ENCODE measurements around the gene PTPN5.
"Not testable (repeated sequence)": the region's sequence is repeated elsewhere in the genome, so short reads cannot be mapped to it uniquely, and the experiment has no call there.

Gene PTPN5

DNA sequence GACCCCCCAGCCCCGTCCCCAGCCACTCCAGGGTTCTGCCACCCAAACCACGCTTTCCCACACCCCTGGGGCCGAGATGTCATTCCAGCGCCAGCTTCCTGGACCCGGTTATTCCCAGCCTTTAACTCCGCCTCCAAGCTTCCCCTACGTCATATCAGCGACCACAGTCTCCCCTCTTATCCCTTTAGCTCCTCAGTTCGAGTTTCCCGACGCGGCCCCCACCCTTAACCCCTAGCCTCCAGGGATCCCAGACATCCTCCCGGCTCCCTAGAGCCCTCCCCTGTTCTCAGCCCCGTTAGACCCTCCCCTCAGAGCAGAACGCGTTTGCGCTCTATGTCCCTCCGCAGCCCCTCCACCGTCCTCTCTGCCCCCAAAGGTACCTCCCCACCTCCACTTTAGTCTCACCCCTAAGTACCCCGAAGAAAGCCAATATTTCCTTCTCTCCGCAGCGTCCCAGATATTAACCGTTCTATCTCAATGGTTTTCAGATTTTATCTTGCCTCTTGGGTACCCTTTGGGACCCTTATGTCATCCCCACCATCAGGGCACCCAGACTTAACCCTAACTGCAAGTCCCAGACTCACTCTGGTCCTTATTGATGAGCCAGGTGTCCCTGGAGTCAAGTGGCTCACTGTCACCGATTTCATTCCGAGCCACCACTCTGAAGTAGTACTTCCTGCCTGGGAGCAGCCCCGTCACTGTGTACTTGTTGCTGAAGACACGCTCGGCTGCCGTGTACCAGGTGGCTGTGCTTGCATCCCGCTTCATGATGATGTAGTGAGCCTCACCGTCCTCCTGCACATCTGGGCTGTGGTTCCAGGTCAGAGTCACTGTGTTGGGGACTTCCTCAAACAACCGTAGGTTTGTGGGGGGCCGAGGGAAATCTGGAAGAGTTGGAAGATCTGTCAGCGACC, 85.0 kb downstream of the PTPN5 start:
- peak; percentile 61 for DNase-seq

DNA sequence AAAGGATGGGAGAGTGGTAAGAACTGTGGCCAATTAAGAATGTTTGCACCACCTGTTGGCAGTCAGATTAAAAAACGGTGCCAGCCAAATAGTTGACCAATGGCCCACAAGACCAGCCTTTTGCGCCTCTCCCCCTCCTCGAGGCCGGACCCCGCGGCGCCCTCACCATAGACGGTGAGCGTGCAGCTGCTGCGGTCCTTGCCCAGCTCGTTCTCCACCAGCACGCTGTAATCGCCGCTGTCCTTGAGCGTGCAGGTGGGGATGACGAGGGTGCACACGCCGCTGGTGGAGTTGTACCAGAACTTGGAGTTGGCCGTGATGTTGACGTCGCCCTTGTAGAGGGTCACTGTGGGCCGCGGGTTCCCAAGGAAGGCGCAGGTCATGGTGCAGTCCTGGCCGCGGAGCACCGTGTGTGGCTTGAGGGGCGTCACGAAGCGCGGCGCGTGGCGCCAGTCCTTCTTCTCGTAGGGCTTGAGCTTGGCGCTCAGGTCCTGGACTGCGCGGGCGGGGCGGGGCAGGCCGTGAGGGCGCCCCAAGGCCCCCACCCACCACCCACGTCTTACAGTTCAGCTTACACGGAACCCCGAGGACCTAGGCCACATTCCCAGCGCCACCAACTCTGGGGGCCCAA, 85.8 kb downstream of the PTPN5 start:
- peak; percentile 26 for DNase-seq

DNA sequence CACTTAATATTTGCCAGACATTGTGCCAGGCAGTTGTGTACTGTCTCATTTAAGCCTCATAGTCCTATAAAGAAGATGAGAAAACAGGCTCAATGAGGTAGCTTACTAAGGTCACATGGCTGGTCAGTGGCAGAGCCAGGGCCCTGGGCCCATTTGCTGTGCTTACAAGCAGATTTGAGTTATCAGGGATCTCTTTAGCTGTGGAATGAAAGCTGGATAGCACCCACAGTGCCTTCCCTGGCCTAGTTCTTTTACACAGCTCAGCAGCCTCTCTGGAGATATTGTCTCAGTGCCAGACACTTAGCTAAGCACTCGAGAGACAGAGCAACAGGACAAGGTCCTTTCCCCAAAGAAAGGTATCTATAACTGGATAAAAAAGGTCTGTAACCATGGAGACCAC, 86.9 kb downstream of the PTPN5 start:
- no peak for DNase-seq

DNA sequence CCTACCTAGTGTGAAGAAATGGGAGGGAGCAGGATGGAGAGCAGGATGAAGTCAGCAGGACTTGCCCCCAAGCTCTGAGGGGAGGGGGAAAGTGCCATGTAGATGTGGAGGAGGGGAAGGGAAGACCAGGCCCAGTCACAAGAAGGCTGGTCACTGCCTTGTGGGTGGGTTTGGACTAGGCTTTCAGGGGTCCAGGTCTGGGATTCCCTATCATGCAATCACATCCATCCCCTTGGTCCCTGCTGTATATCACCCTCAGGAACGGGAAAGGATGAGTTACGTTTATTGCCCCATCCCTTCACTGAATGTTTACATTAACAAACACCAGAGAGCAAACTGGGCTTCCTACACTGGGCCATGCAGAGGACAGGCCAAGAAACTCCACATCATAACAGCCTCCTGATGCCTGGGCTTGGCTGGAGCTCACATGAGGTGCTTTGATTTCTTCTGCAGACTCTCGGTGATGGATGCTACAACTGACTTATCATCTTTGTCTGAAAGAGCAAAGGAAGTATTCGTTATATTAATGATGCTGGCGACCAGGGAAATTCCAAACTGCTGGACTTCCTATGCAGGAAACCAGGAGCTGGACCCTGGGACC, 87.5 kb downstream of the PTPN5 start:
- no peak for DNase-seq

DNA sequence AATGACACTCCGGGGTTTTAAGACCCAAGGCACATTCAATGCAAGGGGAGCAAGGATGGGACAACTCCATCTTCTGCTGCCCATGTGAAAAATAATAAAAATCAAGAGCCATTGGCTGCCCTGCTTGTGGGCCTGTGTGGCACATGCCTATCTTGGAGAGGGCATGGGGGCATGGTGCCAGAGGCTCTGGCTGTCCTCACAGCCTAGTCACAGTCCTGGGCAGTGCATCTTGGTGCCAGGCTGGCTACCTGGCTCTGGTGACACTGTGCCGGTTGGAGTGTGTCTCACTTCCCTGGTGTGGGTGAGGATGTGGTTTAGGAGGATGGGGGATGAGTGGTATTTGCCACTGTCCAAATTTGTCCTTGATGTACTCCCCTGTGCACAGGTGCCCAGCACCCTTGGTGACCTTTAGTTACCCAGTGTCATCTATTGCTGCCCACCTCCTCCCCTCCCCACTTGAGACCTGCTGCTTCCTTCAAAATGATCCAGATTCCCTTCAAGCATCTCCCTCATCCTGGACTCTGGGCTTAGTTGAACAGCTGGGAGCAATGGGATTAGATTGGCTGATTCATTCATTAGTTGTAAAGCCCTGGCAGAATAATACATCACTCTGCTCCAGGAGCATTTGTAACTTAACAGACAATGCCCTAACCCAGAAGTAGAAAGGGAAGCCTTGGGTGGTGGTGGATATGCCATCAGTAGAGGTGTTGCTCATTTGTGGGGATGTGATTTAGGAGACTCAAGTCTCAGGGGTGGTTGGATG, 88.4 kb downstream of the PTPN5 start:
- DNase-seq: no peak

DNA sequence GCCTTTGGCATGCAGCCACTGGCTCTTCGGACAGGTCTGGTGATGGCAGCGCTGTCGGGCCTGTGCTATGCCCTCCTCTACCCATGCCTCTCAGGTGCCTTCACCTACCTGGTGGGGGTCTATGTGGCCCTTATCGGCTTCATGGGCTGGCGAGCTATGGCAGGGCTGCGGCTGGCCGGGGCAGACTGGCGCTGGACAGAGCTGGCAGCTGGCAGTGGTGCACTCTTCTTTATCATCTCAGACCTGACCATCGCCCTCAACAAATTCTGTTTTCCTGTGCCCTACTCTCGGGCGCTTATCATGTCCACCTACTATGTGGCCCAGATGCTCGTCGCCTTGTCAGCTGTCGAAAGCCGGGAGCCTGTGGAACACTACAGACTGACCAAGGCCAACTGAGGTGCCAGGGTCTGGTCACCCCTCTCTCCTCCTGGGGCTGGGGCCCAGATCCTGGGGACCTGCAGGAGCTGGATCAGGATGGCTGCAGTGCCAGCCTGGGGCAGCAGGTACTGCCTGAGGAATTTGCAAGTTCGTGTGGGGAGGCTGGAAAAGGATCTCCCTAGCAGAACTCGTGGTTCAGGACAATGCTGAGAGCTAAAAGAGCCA, 89.9 kb downstream of the PTPN5 start:
- DNase-seq: no peak

GRCh38 chr11:18700872-18701271, 90.7 kb downstream of the PTPN5 start:
- DNase-seq: no peak

GRCh38 chr11:18700375-18700774, 91.2 kb downstream of the PTPN5 start:
- DNase-seq: no peak

- no peak for DNase-seq
Observed at GRCh38 chr11:18699848-18700261, 91.7 kb downstream of the PTPN5 start.

DNA sequence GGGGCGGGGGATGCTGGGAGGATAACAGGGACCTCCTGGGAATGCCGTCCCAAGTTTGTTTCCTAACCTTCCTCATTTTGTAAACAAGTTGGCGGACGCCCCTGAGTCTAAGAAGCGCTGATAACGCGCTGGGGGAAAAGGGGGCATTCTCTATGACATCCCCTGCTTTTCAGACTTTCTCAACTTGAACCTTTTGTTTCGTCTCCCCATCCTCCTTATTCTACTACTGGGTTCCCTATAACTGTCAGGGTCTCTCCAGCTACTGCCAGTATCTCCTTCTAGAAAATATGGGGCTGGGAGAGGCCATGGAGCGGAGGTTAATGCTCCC, 92.4 kb downstream of the PTPN5 start:
- no peak for DNase-seq

GRCh38 chr11:18698341-18699268, 93.0 kb downstream of the PTPN5 start, which contains the start of gene TMEM86A:
Gene TMEM86A, plus strand, starts transcription at chr11:18698779. Its CDS starts 108 bp downstream, at chr11:18698887.
- DNase-seq: peak; percentile 86

- no peak for DNase-seq
Observed at GRCh38 chr11:18697576-18697975, 94.0 kb downstream of the PTPN5 start.

- no peak for DNase-seq
Observed at GRCh38 chr11:18696638-18697225, 94.9 kb downstream of the PTPN5 start.

DNA sequence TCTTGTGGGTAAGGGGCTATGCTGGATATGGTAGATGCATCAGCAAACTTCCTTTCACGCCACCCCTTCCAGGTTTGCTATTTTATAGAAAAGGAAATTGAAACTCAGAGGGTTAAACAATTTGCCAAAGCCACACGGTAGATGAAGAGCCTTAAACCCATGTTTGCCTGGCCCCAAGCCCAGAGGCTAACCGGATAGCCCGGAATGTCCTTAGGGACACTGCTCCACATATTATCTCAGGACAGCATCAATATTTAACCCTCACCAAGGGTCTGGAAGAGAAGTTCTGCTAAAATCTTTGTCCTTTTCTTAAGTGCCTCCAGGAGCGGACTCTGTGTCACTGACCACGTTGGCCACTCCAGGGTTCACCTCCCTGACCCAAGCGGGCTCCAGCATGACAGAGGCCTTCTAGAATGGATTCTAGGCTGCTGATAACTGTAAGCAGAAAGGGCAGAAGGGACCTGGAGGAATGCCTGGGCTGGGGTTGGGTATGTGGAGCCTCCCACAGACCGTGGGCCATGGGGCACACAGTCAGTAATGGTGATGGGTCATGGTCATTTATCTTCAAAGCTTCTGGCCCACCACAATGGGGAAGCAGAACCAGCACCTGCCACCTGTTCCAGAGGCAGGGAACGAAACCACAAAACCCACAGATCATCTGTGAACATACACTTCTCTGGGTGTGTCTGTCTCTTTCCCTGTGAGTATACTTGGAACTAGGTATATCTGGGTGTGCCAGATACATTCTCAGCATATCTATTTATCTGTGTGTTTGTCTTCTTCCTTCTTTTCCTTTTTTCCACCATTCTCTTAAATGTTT, 98.4 kb downstream of the PTPN5 start:
- no peak for DNase-seq

- DNase-seq: not testable (repeated sequence)
Observed at GRCh38 chr11:18691467-18692140, 100.0 kb downstream of the PTPN5 start.

GRCh38 chr11:18684267-18684666, 107.3 kb downstream of the PTPN5 start:
- DNase-seq: no peak

GRCh38 chr11:18682466-18682865, 109.1 kb downstream of the PTPN5 start:
- DNase-seq: no peak

GRCh38 chr11:18681949-18682348, 109.6 kb downstream of the PTPN5 start:
- not testable (repeated sequence) for DNase-seq

Data from NCI-H1092 treated with DMSO at 0.1 percent for 48 hours (cell line).